RWPE2 (cell line): ENCODE data around the gene CLMN.

Experiments
- ATAC-seq: fragments of 200-7000 bp; cut with Tn5 transposase; 3 replicates; pipeline ENCODE4 v1.9.1; 2021; ENCODE audit warnings: low read depth
- DNase-seq: peaks from one replicate; pipeline ENCODE4 v3.0.0-alpha.2; 2020; ENCODE audit warnings: low spot score
- H3K27ac ChIP-seq: fragments of 450-650 bp; 2 replicates; pipeline ENCODE4 v1.5.1; 2017; ENCODE audit warnings: mild to moderate bottlenecking; ENCODE audit not compliant: poor library complexity, severe bottlenecking
- H3K27me3 ChIP-seq: fragments of 250-450 bp; sonication (Bioruptor Pico); 2 replicates; pipeline ENCODE4 v1.5.1; 2021; ENCODE audit warnings: mild to moderate bottlenecking, moderate library complexity; ENCODE audit not compliant: insufficient read depth, poor library complexity, severe bottlenecking
- H3K36me3 ChIP-seq: fragments of 250-450 bp; sonication (Bioruptor Pico); 2 replicates; pipeline ENCODE4 v1.5.1; 2020; ENCODE audit warnings: low read depth, mild to moderate bottlenecking, moderate library complexity
- H3K4me1 ChIP-seq: fragments of 250-450 bp; sonication (Bioruptor Pico); 2 replicates; pipeline ENCODE4 v1.5.1; 2021; ENCODE audit warnings: mild to moderate bottlenecking, moderate library complexity; ENCODE audit not compliant: insufficient read depth, poor library complexity, severe bottlenecking
- H3K4me3 ChIP-seq: fragments of 250-450 bp; sonication (Bioruptor Pico); 2 replicates; pipeline ENCODE4 v1.5.1; 2021; ENCODE audit warnings: mild to moderate bottlenecking, moderate library complexity; ENCODE audit not compliant: severe bottlenecking
- H3K9me3 ChIP-seq: fragments of 250-450 bp; sonication (Bioruptor Pico); 2 replicates; pipeline ENCODE4 v1.5.1; 2021; ENCODE audit warnings: mild to moderate bottlenecking, moderate library complexity; ENCODE audit not compliant: severe bottlenecking
- CTCF ChIP-seq: fragments of 450-650 bp; IDR thresholded peaks from one replicate; pipeline ENCODE4 v1.5.1; 2017; ENCODE audit warnings: mild to moderate bottlenecking, moderate library complexity; ENCODE audit not compliant: poor library complexity, severe bottlenecking

Gene CLMN

GRCh38 chr14:95281560-95282176, 38.0 kb downstream of the CLMN start:
- Histone ChIP-seq H3K9me3 (no peaks in the 10 kb centered on the region), H3K4me1 (no peaks in the 10 kb centered on the region), H3K36me3 (no peaks in the 10 kb centered on the region), H3K4me3 (no peak overlapping the region), H3K27me3 (no peaks in the 10 kb centered on the region), H3K27ac (no peak overlapping the region)
- DNase-seq = no peak
- ATAC-seq = no peak
- no peak for TF ChIP-seq CTCF

DNA sequence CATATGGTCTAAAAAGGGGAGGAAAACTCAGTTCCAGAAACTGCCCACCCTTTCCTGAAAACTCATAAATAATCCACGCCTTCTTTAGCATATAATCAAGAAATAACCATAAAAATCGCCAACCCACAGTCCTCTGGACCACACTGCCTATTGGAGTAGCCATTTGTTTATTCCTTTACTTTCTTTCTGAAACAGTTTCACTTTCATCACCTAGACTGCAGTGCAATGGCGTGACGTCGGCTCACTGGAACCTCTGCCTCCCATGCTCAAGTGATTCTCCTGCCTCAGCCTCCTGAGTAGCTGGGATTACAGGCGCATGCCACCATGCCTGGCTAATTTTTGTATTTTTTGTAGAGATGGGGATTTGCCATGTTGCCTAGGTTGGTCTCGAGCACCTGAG, 44.2 kb downstream of the CLMN start:
- ATAC-seq (no peak), DNase-seq (no peak)
- H3K4me3 ChIP-seq = no peak overlapping the region
- no peaks in the 10 kb centered on the region for H3K27me3 ChIP-seq
- H3K4me1 ChIP-seq = no peaks in the 10 kb centered on the region
- TF ChIP-seq CTCF = no peak
- no peak overlapping the region for H3K27ac ChIP-seq
- no peaks in the 10 kb centered on the region for H3K9me3 ChIP-seq
- H3K36me3 ChIP-seq = no peaks in the 10 kb centered on the region

DNA sequence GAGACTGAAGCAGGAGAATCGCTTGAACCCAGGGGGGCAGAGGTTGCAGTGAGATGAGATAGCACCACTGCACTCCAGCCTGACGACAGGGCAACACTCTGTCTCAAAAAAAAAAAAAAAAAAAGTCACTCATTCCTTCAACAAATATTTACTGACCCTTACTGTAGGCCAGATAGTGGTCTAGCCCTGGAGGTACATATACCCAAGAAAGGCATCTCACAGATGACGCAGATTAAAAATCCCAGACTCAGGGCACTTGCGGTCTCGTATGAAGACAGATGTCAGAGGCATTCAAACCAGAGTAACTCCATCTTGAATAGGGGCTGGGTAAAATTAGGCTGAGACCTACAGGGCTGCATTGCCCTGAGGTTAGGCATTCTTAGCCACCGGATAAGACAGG, 44.8 kb downstream of the CLMN start:
- no peak for DNase-seq
- TF ChIP-seq CTCF = no peak
- Histone ChIP-seq H3K27ac (no peak overlapping the region), H3K36me3 (no peaks in the 10 kb centered on the region), H3K4me3 (no peak overlapping the region), H3K9me3 (no peaks in the 10 kb centered on the region), H3K4me1 (no peaks in the 10 kb centered on the region), H3K27me3 (no peaks in the 10 kb centered on the region)
- ATAC-seq = no peak

GRCh38 chr14:95274279-95274678, 45.4 kb downstream of the CLMN start:
- Histone ChIP-seq H3K4me3 (no peak overlapping the region), H3K36me3 (no peaks in the 10 kb centered on the region), H3K9me3 (no peaks in the 10 kb centered on the region), H3K27ac (no peak overlapping the region), H3K4me1 (no peaks in the 10 kb centered on the region), H3K27me3 (no peaks in the 10 kb centered on the region)
- ATAC-seq (no peak), DNase-seq (no peak)
- TF ChIP-seq CTCF = no peak

DNA sequence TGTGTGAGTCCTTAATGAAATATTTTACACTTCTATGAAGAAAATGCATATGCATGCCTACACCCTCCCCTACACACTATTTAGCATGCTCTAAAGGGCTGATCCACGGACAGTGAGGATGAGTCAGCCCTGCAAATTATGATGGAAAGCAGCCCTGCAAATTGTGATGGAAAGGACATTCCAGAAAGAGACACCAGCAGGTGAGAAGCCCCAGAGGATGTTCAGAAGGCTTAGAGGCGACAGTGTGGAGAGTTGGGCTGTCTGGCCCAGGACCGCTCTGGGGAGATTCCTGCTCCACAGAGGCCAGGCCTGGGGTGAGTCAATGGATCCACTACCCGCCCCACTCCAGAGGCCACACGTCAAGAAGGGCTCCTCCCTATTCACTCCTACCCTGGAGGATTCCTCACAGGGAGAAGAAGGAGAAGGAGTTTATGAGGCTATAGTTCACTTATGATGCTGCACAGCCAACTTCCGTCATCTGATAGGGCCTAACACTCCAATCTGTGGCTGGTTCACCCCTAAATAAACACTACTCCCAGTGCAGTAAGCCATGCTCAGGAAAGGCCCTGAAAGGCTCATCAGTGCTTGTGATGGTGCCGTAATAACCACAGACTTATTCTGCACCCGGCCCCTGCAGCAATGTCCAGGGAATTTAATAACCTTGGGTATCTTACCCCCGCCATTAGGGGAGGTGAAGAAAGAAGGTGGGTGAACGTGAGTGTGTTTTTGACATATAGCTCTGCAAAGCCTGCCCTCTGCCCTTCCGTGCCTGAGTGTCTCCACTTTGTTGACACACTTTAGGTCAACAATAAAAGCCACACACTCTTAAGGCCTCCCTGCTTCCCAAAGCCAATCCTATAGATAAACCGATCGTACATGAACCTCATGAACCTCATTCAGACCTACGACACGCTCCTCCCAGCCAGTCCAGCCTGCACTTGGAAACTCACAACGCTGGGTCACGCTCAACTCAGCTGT, 46.4 kb downstream of the CLMN start:
- no peak overlapping the region for H3K4me3 ChIP-seq
- TF ChIP-seq CTCF = no peak
- no peaks in the 10 kb centered on the region for H3K9me3 ChIP-seq
- no peaks in the 10 kb centered on the region for H3K36me3 ChIP-seq
- no peaks in the 10 kb centered on the region for H3K4me1 ChIP-seq
- H3K27ac ChIP-seq = no peak overlapping the region
- ATAC-seq (peak; percentile 44; the same call in 2 of the 3 replicates), DNase-seq (no peak)
- H3K27me3 ChIP-seq = no peaks in the 10 kb centered on the region
